Urothelium cell line (cell line): ENCODE results near the gene SPACDR.
"Not testable (repeated sequence)": the region's sequence is repeated elsewhere in the genome, so short reads cannot be mapped to it uniquely, and the experiment has no call there.

ENCODE experiments used
- DNase-seq: peaks from one replicate; pipeline ENCODE4 v3.0.0; 2011; ENCODE audit warnings: low spot score, mixed read lengths
- FAIRE-seq: peaks from 2 replicates; lab custom pipeline; 2011; peaks lifted over from hg19 to GRCh38; lab: Jason Lieb, UNC

SPACDR gene, protein sequence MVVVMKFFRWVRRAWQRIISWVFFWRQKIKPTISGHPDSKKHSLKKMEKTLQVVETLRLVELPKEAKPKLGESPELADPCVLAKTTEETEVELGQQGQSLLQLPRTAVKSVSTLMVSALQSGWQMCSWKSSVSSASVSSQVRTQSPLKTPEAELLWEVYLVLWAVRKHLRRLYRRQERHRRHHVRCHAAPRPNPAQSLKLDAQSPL

DNA sequence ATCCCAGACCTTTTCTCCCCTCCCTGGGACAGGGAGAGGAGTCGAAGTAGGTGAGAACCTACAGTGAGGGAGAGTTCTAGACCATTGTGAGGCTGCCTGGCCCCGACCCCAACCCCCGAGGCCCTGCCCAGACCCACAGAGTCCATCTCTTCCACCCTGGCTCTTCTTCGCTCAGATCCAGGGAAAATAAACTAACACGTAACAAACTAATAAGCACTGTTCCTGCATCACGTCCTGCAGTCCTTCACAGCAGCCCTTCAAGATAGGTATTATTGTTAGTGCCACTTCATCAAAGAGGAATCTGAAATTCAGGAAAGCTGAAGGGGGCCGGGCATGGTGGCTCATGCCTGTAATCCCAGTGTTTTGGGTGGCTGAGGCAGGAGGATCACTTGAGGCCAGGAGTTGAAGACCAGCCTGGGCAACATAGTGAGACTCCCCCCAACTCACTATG lies at the start of gene SPACDR:
TSS of gene SPACDR (minus strand) at position 51 of the 451 bp plus-strand sequence. CDS start 235 bp downstream, outside the sequence.
- DNase-seq: no peak
- FAIRE-seq: no peak

DNA sequence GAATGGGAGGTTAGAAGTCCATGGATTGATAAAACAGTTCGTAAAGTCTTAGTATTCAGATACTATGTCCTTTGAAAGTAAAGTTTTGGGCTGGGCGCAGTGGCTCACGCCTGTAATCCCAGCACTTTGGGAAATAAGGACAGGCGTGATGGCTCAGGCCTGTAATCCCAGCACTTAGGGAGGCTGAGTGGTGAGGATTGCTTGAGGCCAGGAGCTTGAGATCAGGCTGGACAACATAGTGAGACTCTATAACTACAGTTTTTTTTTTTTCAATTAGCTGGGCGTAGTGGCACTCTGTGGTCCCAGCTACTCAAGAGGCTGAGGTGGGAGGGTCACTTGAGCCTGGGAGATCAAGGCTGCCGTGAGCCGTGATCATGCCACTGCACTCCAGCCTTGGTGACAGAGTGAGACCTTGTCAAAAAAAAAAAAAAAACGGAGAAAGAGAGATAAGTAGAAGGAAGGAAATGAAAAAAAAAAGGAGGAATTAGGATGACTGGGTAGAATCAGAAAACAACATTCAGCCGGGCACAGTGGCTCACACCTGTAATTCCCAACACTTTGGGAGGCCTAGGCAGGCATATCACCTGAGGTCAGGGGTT lies 49.3 kb upstream of the SPACDR start:
- no peak for FAIRE-seq
- DNase-seq: no peak

DNA sequence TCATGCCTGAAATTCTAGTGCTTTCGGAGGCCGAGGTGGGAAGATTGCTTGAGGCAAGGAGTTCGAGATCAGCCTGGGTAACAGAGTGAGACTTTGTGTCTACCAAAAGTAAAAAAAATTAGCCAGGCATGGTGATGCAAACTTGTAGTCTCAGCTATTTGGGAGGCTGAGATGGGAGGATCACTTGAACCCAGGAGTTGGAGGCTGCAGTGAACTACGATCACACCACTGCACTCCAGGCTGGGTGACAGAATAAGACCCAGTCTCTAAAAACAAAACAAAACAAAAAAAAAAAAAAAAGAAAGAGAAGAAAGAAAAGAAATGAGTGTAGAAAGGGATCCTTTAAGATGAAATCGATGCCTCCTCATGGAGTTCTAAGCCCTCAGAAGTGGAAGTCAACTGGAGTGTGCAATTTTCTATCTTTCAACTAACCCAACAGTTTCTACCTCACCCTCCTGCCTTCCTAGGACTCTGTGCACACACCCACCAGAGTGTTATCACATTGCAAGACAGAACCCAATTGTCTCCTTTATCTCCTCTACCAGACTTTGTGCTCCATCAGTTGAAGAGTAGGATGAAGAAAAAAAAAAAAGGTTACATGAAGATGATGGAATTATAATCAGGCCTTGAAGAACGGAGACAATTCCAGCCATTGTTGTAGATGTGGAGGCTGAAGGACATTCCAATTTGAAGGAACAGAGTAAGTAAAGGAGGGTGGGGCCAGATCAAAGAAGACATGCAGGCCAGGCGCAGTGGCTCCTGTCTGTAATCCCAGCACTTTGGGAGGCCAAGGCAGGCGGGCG lies 46.6 kb upstream of the SPACDR start:
- DNase-seq: no peak

DNA sequence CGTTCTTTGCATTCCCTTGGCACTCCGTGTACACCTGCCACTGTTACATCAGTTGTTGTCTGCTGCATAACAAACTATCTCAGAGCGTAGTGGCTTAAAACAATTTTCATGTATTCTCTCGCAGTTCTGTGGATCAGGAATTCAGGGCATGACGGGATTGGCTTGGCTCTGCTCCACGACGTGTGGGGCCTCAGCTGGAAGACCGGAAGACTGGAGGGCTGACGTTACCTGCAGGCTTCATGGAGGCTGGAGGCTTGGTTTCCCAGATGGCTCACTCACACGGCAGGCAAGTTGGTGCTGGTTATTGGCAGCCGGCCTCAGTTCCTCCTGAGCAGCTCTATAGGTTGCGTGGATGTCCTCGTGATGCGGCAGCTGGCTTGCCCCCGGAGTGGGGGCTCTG lies 45.2 kb upstream of the SPACDR start:
- peak; percentile 97 for FAIRE-seq
- DNase-seq: peak; percentile 91

More for the DNA sequence above, 46.6 kb upstream of the SPACDR start:
- FAIRE-seq: no peak

DNA sequence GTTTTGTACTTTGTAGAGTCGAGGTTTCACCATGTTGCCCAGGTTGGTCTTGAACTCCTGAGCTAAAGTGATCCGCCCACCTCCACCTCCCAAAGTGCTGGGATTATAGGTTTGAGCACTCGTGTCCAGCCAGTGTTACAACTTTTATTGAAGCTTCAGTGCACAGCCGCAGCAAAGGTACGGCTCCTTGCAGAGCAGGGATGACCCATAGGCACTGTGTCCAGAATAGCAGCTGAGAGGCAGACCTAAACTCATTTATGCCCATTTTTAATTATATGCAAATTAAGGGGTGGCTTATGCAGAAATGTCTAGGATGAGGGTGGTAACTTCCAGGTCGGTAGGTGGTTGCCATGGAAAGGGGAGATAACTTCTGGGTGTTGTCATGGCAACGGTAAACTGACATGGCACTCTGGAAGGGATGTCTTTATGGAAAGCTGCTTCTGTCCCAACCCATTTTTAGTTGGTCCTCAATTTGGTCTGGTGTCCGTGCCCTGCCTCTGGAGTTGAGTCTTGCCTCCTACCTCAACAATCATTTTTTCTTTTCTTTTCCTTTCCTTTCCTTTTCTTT lies 42.4 kb upstream of the SPACDR start:
- DNase-seq (no peak), FAIRE-seq (no peak)

DNA sequence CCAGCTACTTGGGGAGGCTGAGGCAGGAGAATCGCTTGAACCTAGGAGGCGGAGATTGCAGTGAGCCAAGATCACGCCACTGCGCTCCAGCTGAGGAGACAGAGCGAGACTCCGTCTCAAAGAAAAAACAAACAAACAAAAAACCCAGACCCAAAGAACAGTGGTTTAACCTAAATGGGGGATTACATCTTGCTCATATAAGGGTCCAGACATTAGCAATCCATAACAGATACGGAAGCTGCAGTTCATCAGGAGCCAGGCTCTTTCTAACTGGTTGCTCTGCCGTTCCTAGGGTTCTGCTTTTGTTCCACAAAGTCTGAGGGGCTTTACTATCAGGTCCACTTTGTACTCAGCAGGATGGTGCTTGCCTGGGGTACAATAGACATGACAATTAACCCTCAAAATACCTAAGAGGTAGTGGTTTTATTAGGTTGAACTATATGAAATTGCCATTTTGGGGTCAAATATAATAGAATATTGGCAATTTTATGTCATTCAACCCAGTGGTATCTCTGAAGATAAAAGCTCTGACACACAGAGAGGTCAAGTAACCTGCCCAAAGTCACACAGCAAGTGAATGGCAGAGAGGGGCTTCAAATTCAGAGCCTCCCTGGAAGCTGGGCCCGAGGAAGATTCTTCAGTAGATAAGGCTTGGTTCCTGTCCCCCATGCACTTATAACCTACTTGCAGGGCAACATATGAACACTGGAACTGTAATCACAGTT lies 41.0 kb upstream of the SPACDR start:
- DNase-seq (no peak), FAIRE-seq (no peak)

DNA sequence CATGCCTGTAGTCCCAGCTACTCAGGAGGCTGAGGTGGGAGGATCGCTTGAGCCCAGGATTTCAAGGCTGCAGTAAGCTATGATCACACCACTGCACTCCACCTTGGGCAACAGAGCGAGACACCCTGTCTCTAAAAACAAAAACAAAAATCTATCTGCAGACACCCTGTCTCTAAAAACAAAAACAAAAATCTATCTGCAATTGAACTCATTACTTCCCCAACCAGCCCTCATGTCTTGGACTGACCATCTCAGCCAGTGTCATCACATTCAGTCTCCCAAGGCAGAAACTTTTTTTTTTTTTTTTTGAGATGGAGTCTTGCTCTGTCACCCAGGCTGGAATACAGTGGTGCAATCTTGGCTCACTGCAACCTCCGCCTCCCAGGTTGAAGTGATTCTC lies 40.0 kb upstream of the SPACDR start:
- DNase-seq, FAIRE-seq: not testable (repeated sequence)

DNA sequence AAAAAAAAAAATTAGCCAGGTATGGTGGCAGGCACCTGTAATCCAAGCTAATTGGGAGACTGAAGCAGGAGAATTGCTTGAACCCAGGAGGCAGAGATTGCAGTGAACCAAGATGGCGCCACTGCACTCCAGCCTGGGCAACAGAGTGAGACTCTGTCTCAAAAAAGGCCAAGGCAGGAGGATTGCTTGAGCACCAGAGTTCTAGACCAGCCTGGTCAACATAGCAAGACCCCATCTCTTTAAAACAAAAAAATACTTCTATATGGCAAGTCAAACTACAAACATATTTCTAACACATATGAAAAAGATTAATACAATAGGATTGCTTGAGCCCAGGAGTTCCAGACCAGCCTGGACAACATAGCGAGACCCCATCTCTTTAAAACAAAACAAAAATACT lies 36.7 kb upstream of the SPACDR start:
- FAIRE-seq, DNase-seq: not testable (repeated sequence)

DNA sequence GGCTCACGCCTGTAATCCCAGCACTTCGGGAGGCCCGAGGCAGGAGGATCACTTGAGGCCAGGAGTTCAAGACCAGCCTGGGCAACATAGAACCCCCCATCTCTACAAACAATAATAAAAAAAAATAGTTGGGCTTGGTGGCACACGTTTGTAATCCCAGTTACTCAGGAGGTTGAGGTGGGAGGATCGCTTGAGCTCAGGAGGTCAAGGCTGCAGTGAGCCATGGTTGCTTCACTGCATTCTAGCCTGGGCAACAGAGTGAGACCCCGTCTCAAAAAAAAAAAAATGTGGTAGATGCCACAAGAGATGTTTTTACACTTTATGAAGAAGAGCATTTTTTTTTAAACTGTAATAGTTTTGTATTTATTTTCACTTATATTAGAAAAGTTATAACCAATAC lies 32.4 kb upstream of the SPACDR start:
- DNase-seq (no peak), FAIRE-seq (no peak)

DNA sequence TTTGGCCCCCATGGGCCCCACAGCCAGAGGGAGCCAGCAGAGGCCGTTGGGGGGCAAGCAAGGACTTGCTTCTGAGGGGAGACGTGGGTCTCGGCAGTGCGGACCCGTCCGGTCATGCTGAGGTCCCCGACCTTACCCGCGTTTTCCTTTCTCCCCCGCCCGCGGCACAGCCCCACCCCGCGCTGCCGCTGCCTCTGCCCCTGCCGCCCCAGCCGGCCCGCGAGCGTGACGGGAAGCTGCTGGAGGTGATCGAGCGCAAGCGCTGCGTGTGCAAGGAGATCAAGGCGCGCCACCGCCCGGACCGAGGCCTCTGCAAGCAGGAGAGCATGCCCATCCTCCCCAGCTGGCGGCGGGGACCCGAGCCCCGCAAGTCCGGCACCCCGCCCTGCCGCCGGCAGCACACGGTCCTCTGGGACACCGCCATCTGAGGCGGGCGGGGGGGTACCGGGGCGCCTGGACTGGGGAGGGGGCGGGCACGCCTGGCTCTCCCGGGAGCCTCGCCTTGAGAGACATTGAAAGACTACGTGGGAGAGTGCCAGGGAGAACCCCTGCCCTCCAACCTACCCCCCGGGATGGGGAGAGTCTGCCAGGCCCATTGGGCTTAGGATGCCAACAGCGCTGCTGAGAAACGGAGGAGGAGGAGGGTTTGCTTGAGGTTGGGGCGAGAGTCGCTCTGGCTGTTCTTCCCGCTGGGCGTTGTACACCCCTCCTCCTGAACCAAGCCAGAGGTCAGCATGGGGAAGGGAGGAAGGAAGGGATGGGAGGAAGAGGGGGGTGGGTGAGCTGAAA lies 29.6 kb upstream of the SPACDR start:
- no peak for FAIRE-seq

DNA sequence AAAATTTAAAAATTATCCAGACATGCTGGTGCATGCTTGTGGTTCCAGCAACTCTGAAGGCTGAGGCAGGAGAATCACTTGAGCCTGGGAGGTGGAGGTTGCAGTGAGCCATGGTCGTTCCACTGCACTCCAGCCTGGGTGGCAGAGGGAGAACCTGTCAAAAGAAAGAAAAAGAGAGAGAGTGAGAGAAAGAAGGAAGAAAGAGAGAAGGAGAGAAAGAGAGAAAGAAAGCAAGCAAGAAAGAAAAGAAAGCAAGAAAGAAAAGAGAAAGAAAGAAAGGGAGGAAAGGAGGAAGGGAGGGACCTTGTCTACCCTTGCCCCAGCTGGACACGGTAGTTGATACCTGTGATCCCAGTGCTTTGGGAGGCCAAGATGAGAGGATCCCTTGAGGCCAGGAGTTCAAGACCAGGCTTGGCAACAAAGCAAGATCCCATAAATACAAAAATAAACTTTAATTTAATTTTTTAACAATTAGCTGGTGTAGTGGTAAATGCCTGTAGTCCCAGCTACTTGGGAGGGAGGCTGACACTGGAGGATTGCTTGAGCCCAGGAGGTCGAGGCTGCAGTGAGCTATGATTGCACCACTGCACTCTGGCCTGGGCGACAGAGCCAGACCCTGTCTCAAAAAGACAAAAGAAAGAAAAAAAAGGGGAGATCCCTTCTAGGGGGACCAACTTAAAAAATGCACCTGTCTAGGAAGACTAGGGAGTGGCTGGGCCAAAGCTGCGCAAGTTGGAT lies 28.8 kb upstream of the SPACDR start:
- DNase-seq: no peak
- FAIRE-seq: no peak

More for the DNA sequence above, 29.6 kb upstream of the SPACDR start:
- DNase-seq: peak; percentile 3

DNA sequence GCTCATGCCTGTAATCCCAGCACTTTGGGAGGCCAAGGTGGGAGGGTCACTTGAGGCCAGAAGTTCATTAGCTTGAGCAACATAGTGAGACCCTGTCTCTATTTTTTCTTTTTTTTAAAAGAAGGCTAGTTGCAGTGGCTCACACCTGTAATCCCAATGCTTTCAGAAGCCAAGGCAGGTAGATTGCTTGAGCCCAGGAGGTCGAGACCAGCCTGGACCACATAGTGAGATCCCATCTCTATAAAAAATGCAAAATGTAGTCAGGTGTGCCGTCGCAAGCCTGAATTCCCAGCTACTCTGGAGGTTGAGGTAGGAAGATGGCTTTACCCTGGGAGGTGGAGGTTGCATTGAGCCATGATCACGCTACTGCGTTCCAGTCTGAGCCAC lies 27.1 kb upstream of the SPACDR start:
- FAIRE-seq (no peak), DNase-seq (no peak)

DNA sequence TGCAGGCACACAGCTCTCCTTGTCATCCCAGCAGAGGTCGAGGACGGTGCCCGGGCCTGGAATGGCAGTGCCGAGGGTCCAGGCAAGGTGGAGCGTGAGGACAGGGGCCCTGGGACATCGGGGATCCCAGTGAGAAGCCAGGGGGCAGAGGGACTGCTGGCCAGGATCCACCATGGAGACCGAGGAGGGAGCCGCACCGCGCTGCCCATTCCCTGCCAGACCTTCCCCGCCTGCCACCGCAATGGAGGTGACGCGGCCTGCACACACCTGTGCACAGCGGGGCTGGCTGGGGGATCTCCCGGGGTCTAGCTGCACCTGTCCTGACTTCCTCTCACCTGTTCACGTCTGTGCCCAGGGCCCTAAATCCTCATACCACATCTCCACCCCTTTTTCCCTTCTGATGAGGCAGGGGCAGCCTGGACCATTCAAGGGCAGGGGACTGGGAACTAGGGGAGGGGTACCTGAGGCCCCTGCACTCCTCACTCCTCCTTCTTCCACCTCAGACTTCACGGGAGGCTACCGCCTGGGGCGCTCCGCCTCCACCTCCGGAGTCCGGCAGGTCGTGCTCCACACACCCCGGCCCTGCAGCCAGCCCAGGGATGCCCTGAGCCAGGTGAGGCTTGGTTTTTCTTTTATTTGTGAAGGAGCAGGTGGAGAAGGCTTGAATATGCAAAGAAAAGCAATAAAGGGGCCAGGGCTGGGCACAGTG lies 26.6 kb upstream of the SPACDR start:
- DNase-seq: peak; percentile 7
- no peak for FAIRE-seq

DNA sequence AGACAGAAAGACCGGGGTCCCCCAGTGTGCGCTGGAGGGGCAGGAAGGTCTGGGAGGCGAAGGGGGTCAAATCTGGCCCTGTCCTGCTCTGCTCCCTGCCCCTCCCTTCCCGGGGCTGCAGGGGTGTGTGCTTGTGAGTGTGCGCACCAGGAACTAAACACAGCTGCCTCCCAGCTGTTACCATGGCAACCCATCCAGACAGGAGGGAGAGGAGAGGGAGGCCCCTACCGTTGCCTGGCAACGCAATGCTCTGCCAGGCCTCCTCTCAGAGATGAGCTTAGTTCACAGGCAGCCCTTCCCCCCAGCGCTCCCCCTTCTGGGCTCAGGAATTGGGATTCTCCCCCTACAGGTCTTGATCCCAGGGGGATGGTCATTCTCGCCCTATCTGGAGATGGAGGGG lies 25.8 kb upstream of the SPACDR start:
- FAIRE-seq (peak; percentile 84), DNase-seq (peak; percentile 99)

DNA sequence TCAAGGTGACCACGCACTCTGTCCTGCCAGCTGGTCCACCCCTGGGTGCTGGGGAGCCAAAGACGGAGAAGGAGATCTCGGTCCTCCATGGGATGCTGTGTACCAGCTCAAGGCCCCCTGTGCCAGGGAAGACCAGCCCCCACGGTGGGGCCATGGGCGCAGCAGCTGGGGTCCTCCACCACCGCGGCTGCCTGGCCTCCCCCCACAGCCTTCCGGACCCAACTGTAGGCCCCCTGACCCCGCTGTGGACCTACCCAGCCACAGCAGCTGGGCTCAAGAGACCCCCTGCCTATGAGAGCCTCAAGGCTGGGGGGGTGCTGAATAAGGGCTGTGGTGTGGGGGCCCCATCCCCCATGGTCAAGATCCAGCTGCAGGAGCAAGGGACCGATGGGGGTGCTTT lies 25.1 kb upstream of the SPACDR start:
- DNase-seq: no peak
- FAIRE-seq: no peak

DNA sequence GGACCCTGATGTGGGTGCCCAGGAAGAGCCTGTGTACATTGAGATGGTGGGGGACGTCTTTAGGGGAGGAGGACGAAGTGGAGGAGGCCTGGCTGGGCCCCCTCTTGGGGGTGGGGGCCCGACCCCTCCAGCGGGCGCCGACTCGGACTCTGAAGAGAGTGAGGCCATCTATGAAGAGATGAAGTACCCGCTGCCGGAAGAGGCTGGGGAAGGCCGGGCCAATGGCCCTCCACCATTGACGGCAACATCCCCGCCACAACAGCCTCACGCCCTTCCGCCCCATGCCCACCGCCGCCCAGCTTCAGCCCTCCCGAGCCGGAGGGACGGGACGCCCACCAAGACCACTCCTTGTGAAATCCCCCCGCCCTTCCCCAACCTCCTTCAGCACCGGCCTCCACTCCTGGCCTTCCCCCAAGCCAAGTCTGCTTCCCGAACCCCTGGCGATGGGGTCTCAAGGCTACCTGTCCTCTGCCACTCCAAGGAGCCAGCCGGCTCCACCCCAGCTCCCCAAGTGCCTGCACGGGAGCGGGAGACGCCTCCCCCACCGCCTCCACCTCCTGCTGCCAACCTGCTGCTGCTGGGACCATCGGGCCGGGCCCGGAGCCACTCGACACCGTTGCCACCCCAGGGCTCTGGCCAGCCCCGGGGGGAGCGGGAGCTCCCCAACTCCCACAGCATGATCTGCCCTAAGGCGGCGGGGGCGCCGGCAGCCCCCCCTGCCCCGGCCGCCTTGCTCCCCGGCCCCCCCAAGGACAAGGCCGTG lies 24.5 kb upstream of the SPACDR start:
- DNase-seq (peak; percentile 3), FAIRE-seq (no peak)

DNA sequence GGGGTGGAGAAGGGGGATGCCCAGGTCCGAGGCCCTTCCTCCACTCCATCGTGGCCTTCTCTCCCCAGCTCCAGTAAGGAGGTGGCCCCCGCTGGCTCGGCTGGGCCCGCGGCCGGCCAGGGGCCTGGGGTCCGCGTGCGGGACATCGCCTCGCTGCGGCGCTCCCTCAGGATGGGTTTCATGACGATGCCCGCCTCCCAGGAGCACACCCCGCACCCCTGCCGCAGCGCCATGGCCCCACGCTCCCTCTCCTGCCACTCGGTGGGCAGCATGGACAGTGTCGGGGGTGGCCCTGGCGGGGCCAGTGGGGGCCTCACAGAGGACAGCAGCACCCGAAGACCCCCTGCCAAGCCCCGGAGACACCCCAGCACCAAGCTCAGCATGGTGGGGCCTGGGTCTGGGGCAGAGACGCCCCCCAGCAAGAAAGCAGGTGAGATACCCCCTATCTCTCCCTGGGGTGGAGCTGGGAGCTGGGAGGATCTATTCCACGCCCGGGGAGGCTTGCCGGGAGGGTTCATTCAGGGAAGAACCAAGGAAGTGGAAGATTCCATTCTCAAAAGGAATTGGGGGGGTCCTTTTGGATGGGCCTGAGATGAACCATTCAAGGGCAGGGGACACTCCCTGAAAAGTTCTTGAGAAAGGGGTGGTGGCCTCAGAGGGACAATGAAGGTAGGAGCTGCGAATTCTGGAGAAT lies 22.8 kb upstream of the SPACDR start:
- no peak for FAIRE-seq
- DNase-seq: no peak
